Parathyroid adenoma (tissue), 2 donors: ENCODE results near the gene DOK3.

ENCODE experiments used
- H2AFZ ChIP-seq: fragments of 300-600 bp; sonication (generic); one replicate; pipeline ENCODE4 v1.7.0; 2017; ENCODE audit warnings: antibody characterized with exemption, mild to moderate bottlenecking
- H3K27ac ChIP-seq: fragments of 300-600 bp; sonication (generic); one replicate; pipeline ENCODE4 v1.7.0; 2017
- H3K27me3 ChIP-seq: fragments of 300-600 bp; sonication (generic); one replicate; pipeline ENCODE4 v1.7.0; 2017; ENCODE audit warnings: low read length; ENCODE audit not compliant: control insufficient read depth, insufficient read depth
- H3K36me3 ChIP-seq: fragments of 300-600 bp; sonication (generic); one replicate; pipeline ENCODE4 v1.7.0; 2017; ENCODE audit warnings: low read length; ENCODE audit not compliant: control insufficient read depth, insufficient read depth
- H3K4me1 ChIP-seq: fragments of 300-600 bp; sonication (generic); one replicate; pipeline ENCODE4 v1.7.0; 2017; ENCODE audit warnings: control low read depth
- H3K4me2 ChIP-seq: fragments of 300-600 bp; sonication (generic); one replicate; pipeline ENCODE4 v1.7.0; 2017; ENCODE audit warnings: low read length
- H3K4me3 ChIP-seq: fragments of 300-600 bp; sonication (generic); one replicate; pipeline ENCODE4 v1.7.0; 2017; ENCODE audit warnings: low read depth, low read length
- H3K79me2 ChIP-seq: fragments of 300-600 bp; sonication (generic); one replicate; pipeline ENCODE4 v1.7.0; 2017; ENCODE audit warnings: control low read depth
- H3K9ac ChIP-seq: fragments of 300-600 bp; sonication (generic); one replicate; pipeline ENCODE4 v1.7.0; 2017; ENCODE audit warnings: mild to moderate bottlenecking
- H3K9me3 ChIP-seq: fragments of 300-600 bp; sonication (generic); one replicate; pipeline ENCODE4 v1.7.0; 2017; ENCODE audit warnings: low read length; ENCODE audit not compliant: control insufficient read depth
- CTCF ChIP-seq: fragments of 300-600 bp; sonication (generic); IDR thresholded peaks from one replicate; pipeline ENCODE4 v1.7.0; 2017; ENCODE audit warnings: antibody characterized with exemption, mild to moderate bottlenecking
- donor health status: primary hyperparathyroidism.

The DOK3 gene

GRCh38 chr5:177493795-177494345 is 15.8 kb downstream of the DOK3 start:
- H3K79me2 ChIP-seq, result no peaks in the 10 kb centered on the region
- H3K4me3 ChIP-seq, result no peak overlapping the region
- H2AFZ ChIP-seq, result no peak overlapping the region
- no peaks in the 10 kb centered on the region for H3K36me3 ChIP-seq
- H3K4me1 ChIP-seq, result peaks cover 20% of the 10 kb centered on the region
- H3K27me3 ChIP-seq, result no peaks in the 10 kb centered on the region
- peak overlapping the region; percentile 84 for H3K27ac ChIP-seq
- TF ChIP-seq CTCF, result no peak
- no peaks in the 10 kb centered on the region for H3K9me3 ChIP-seq
- no peak overlapping the region for H3K4me2 ChIP-seq
- H3K9ac ChIP-seq, result no peak overlapping the region

- Histone ChIP-seq H3K79me2 (no peaks in the 10 kb centered on the region), H3K4me1 (peaks cover 20% of the 10 kb centered on the region), H3K27me3 (no peaks in the 10 kb centered on the region), H3K4me2 (no peak overlapping the region), H2AFZ (no peak overlapping the region), H3K4me3 (no peak overlapping the region), H3K27ac (peak overlapping the region; percentile 84), H3K36me3 (no peaks in the 10 kb centered on the region), H3K9ac (no peak overlapping the region), H3K9me3 (no peaks in the 10 kb centered on the region)
- TF ChIP-seq CTCF, result no peak
These were observed 16.8 kb downstream of the DOK3 start for GRCh38 chr5:177492841-177493240.

- H3K4me3 ChIP-seq, result no peak overlapping the region
- no peak for TF ChIP-seq CTCF
- H3K9ac ChIP-seq, result no peak overlapping the region
These were observed 17.5 kb downstream of the DOK3 start for GRCh38 chr5:177491983-177492746.

GRCh38 chr5:177491429-177491945 is 18.1 kb downstream of the DOK3 start:
- H3K79me2 ChIP-seq, result no peaks in the 10 kb centered on the region
- H3K4me2 ChIP-seq, result no peak overlapping the region
- H3K9ac ChIP-seq, result no peak overlapping the region
- no peaks in the 10 kb centered on the region for H3K27me3 ChIP-seq
- no peaks in the 10 kb centered on the region for H3K9me3 ChIP-seq
- TF ChIP-seq CTCF, result peak; percentile 58
- no peak overlapping the region for H2AFZ ChIP-seq
- no peak overlapping the region for H3K4me3 ChIP-seq
- H3K4me1 ChIP-seq, result peaks cover 19% of the 10 kb centered on the region
- no peak overlapping the region for H3K27ac ChIP-seq
- no peaks in the 10 kb centered on the region for H3K36me3 ChIP-seq

More at GRCh38 chr5:177491983-177492746, 17.5 kb downstream of the DOK3 start:
- H3K36me3 ChIP-seq, result no peaks in the 10 kb centered on the region
- peak overlapping the region; percentile 84 for H3K27ac ChIP-seq
- no peak overlapping the region for H2AFZ ChIP-seq
- no peaks in the 10 kb centered on the region for H3K79me2 ChIP-seq
- H3K27me3 ChIP-seq, result no peaks in the 10 kb centered on the region
- peaks cover 20% of the 10 kb centered on the region for H3K4me1 ChIP-seq
- H3K9me3 ChIP-seq, result no peaks in the 10 kb centered on the region
- H3K4me2 ChIP-seq, result no peak overlapping the region
